ENCODE results near the gene TMEM163. TPM values are rescaled to one million over a fixed set of nuclear protein-coding genes. Genes with fewer than 3 reads are reported as not detected.
A peak's percentile ranks its signal among the peaks of the same experiment; 100 is the strongest.

The TMEM163 gene
- total and polyA plus RNA-seq, 2 of the 13 experiments (the other 11 are each of a cell fraction or from before 2014, with no cell fraction given) = 0.05 TPM; not detected in 1

- TF ChIP-seq HNF4G (IDR thresholded peaks at IDR 0.05; ENCODE audit: borderline replicate concordance, low read depth, low read length) = 0 out of 2 replicates have a peak, but pooled peaks have one; percentile 49
- no peak; the same call in 1 of the 2 replicates for TF ChIP-seq HNF4G (CRISPR knock-in tag; IDR thresholded peaks at IDR 0.05; ENCODE audit: borderline replicate concordance, low read depth)
- peak; percentile 58; the same call in 1 of the 2 replicates for TF ChIP-seq ATF7-NPFF (CRISPR knock-in tag; IDR thresholded peaks at IDR 0.05; ENCODE audit: low read depth)
- TF ChIP-seq ZFP36L1 (CRISPR knock-in tag; IDR thresholded peaks at IDR 0.05) = no peak
- TF ChIP-seq ZNF761 (CRISPR knock-in tag; conservative IDR thresholded peaks at IDR 0.05) = no peak
- TF ChIP-seq ZNF704 (CRISPR knock-in tag; IDR thresholded peaks at IDR 0.05; ENCODE audit: borderline replicate concordance) = no peak
- peak; percentile 70 for TF ChIP-seq FOXP4 (CRISPR knock-in tag; IDR thresholded peaks at IDR 0.05)
- no peak for TF ChIP-seq ATF7 (IDR thresholded peaks at IDR 0.05)
- TF ChIP-seq ATF7 (CRISPR knock-in tag; IDR thresholded peaks at IDR 0.05) = no peak; the same call in 1 of the 2 replicates
- TF ChIP-seq ZNF747 (CRISPR knock-in tag; IDR thresholded peaks at IDR 0.05; ENCODE audit: borderline replicate concordance) = no peak
- 0 out of 2 replicates have a peak, but pooled peaks have one; percentile 29 for TF ChIP-seq ZNF691 (CRISPR knock-in tag; IDR thresholded peaks at IDR 0.05; ENCODE audit: borderline replicate concordance, low read depth)
- no peak for TF ChIP-seq ZNF878 (CRISPR knock-in tag; IDR thresholded peaks at IDR 0.05)
- TF ChIP-seq GFI1 (CRISPR knock-in tag; IDR thresholded peaks at IDR 0.05; ENCODE audit: borderline replicate concordance) = no peak
- no peak for TF ChIP-seq FOXM1 (CRISPR knock-in tag; IDR thresholded peaks at IDR 0.05)
- no peak for TF ChIP-seq NRL (CRISPR knock-in tag; IDR thresholded peaks at IDR 0.05; ENCODE audit: borderline replicate concordance)
- peak; percentile 73 for TF ChIP-seq GATAD2A (CRISPR knock-in tag; IDR thresholded peaks at IDR 0.05)
- peak; percentile 99 for TF ChIP-seq ZBTB34 (CRISPR knock-in tag; IDR thresholded peaks at IDR 0.05)
- peak; percentile 24; the same call in 1 of the 2 replicates for TF ChIP-seq CREM (IDR thresholded peaks at IDR 0.05)
- no peak for TF ChIP-seq CREM (CRISPR knock-in tag; IDR thresholded peaks at IDR 0.05)
- TF ChIP-seq DR1 (CRISPR knock-in tag; IDR thresholded peaks at IDR 0.05) = no peak
- TF ChIP-seq ZNF124 (CRISPR knock-in tag; IDR thresholded peaks at IDR 0.05) = no peak
- peak in 1 of 2 experiments; percentile 74; a peak in 2 of 4 replicates for TF ChIP-seq EP300 (IDR thresholded peaks at IDR 0.05; ENCODE audit: low read depth in 2 of 2, low read length in 2 of 2)
- peak; percentile 48; the same call in 1 of the 2 replicates for TF ChIP-seq EP300 (CRISPR knock-in tag; IDR thresholded peaks at IDR 0.05; ENCODE audit: borderline replicate concordance)
- TF ChIP-seq ELF1 (CRISPR knock-in tag; IDR thresholded peaks at IDR 0.05) = peak; percentile 55; the same call in 1 of the 2 replicates
- peak in 1 of 2 experiments; percentile 29; a peak in 1 of 4 replicates for TF ChIP-seq NR2F1 (CRISPR knock-in tag; IDR thresholded peaks at IDR 0.05)
- TF ChIP-seq SPEN (CRISPR knock-in tag; IDR thresholded peaks at IDR 0.05; ENCODE audit: low read depth) = peak; percentile 68
Observed at GRCh38 chr2:134457765-134458472, 260.9 kb downstream of the TMEM163 start (continued).

All from HepG2 (cell line).